PC-9 (cell line): Measurements from ENCODE around the gene ZFHX3.

Experiments
- CTCF ChIP-seq: fragments of 200-600 bp; sonication (generic); conservative IDR thresholded peaks from 2 replicates; pipeline ENCODE4 v1.6.1; 2017; ENCODE audit warnings: mixed run types, antibody characterized with exemption, mild to moderate bottlenecking, moderate library complexity
- EZH2 ChIP-seq: fragments of 200-600 bp; sonication (generic); IDR thresholded peaks from 2 replicates; pipeline ENCODE4 v1.8.0; 2017; ENCODE audit warnings: antibody characterized with exemption, low read depth

- TF ChIP-seq CTCF = no peak
- TF ChIP-seq EZH2 = no peak
These were observed 102.3 kb downstream of the ZFHX3 start for GRCh38 chr16:72945611-72946010.
